Psoas muscle (tissue), 8 donors: ENCODE data around the gene PEX14. TPM values are rescaled to one million over a fixed set of nuclear protein-coding genes. Genes with fewer than 3 reads are reported as not detected.
A peak's percentile ranks its signal among the peaks of the same experiment; 100 is the strongest.

ENCODE experiments used
- ATAC-seq, 4 donors: fragments of 200-7000 bp; cut with Tn5 transposase; one replicate each; pipeline ENCODE4 v1.9.1; 2020; ENCODE audit warnings: moderate library complexity in 3 of 4, mild to moderate bottlenecking in 2 of 4
- DNase-seq, 2 donors: peaks; one replicate each; pipeline ENCODE4 v3.0.0-alpha.2; 2020
- H3K27ac ChIP-seq: fragments of 200-600 bp; one replicate; pipeline ENCODE4 v1.8.0; 2022
- H3K27me3 ChIP-seq, 3 donors: fragments of 200-600 bp in 1 of 3; one replicate each; pipeline versions ENCODE4 v1.6.1 to v1.8.0; 2013 to 2022; ENCODE audit warnings: low read length in 2 of 3, mild to moderate bottlenecking in 2 of 3, moderate library complexity in 1 of 3; ENCODE audit not compliant: insufficient read depth in 3 of 3
- H3K36me3 ChIP-seq, 2 donors: fragments of 200-600 bp in 1 of 2; one replicate each; pipeline versions ENCODE4 v1.6.1 to v1.8.0; 2013 to 2022; ENCODE audit warnings: low read depth in 1 of 2, mild to moderate bottlenecking in 1 of 2, moderate library complexity in 1 of 2; ENCODE audit not compliant: insufficient read depth in 1 of 2
- H3K4me1 ChIP-seq: fragments of 200-600 bp; one replicate; pipeline ENCODE4 v1.8.0; 2022
- H3K4me3 ChIP-seq: fragments of 200-600 bp; one replicate; pipeline ENCODE4 v1.8.0; 2022; ENCODE audit warnings: mild to moderate bottlenecking
- H3K9me3 ChIP-seq: fragments of 200-600 bp; one replicate; pipeline ENCODE4 v1.8.0; 2022
- CTCF ChIP-seq: fragments of 200-600 bp; IDR thresholded peaks from one replicate; pipeline ENCODE4 v1.8.0; 2022; ENCODE audit warnings: antibody characterized with exemption
- WGBS, 3 donors: extraction: QIAGEN DNeasy Blood & Tissue Kit; methylation state at CpG; one replicate each; pipeline versions ENCODE4 v1.1.6 to v1.1.7; 2013; 5-methylcytosine and 5-hydroxymethylcytosine counted together
- intact Hi-C, 2 donors: fragments of 100-400 bp; cut with DNase I; formaldehyde crosslinking; loops; one replicate each; pipeline versions ENCODE4 v1.11.0 to v1.14.2; 2022
- polyA plus RNA-seq, 3 donors: library from polyadenylated mRNA; stranded (reverse); fragments of 200-250 nt; gene quantifications; one replicate each; pipeline ENCODE4 v1.2.3, GENCODE V29; 2013
- total RNA-seq, 4 donors: library from RNA; stranded (reverse); fragmentation: NEBNext Ultra II Directional in 2 of 4; extraction: Animal tissue kit (Norgen Biotek cat#: 25700) in 2 of 4; gene quantifications; one replicate each; pipeline versions ENCODE4 v1.2.1 to v1.2.4, GENCODE V29; 2021 to 2023
- donor health status: healthy with polysubstance abuse.
- donor health status: DM: no; HTN: no; CAD: no; lungs with moderate emphysema.
- donor health status: Bipolar disorder and iron deficiency.
- donor health status: healthy.
- donor health status: DM: yes; HTN: yes; CAD: no.
- donor health status: DM: no; HTN: no; CAD: no.
- donor health status: DM: no; HTN: no; CAD: no.
- donor health status: DM: yes; HTN: yes; CAD: no.

PEX14 gene
- total and polyA plus RNA-seq, 7 donors = 13.7 to 23.5 (median 20.7) TPM

GRCh38 chr1:10583641-10584040 is 108.9 kb downstream of the PEX14 start:
- TF ChIP-seq CTCF = no peak
- H3K27ac ChIP-seq = no peak overlapping the region
- ATAC-seq = no peak
- no peak for DNase-seq
- no peaks in the 10 kb centered on the region for H3K36me3 ChIP-seq
- H3K27me3 ChIP-seq = no peaks in the 10 kb centered on the region
- H3K4me1 ChIP-seq = peaks cover 2% of the 10 kb centered on the region
- WGBS, 3 donors = 52 to 98% (median 86%) methylated on average over 3 of the region's 3 CpGs
- H3K4me3 ChIP-seq = no peak overlapping the region
- no peaks in the 10 kb centered on the region for H3K9me3 ChIP-seq
- intact Hi-C loops = no loop called here

GRCh38 chr1:10585242-10585641 is 110.5 kb downstream of the PEX14 start:
- no peak overlapping the region for H3K27ac ChIP-seq
- WGBS, 3 donors = 93 to 100% (median 97%) methylated on average over 1 of the region's 1 CpG

GRCh38 chr1:10586125-10586524 is 111.4 kb downstream of the PEX14 start:
- intact Hi-C loops = loop anchor here in 1 of 2 donors (5.0 kb wide), 1 partner anchor 39 kb away; no protein-coding TSS in a partner anchor
- ATAC-seq (no peak), DNase-seq (no peak)
- Histone ChIP-seq H3K27me3 (no peaks in the 10 kb centered on the region), H3K9me3 (no peaks in the 10 kb centered on the region), H3K36me3 (no peaks in the 10 kb centered on the region), H3K4me1 (peaks cover 5% of the 10 kb centered on the region), H3K27ac (no peak overlapping the region), H3K4me3 (no peak overlapping the region)
- no peak for TF ChIP-seq CTCF
- 79 to 92% (median 92%) methylated on average over 5 of the region's 5 CpGs for WGBS, 3 donors

More at GRCh38 chr1:10585242-10585641, 110.5 kb downstream of the PEX14 start:
- Histone ChIP-seq H3K36me3 (no peaks in the 10 kb centered on the region), H3K4me1 (peaks cover 5% of the 10 kb centered on the region), H3K27me3 (no peaks in the 10 kb centered on the region), H3K9me3 (no peaks in the 10 kb centered on the region), H3K4me3 (no peak overlapping the region)
- DNase-seq = no peak
- no peak for TF ChIP-seq CTCF
- ATAC-seq = no peak
- intact Hi-C loops = loop anchor here in 1 of 2 donors (5.0 kb wide), 1 partner anchor 38 kb away; no protein-coding TSS in a partner anchor

DNA sequence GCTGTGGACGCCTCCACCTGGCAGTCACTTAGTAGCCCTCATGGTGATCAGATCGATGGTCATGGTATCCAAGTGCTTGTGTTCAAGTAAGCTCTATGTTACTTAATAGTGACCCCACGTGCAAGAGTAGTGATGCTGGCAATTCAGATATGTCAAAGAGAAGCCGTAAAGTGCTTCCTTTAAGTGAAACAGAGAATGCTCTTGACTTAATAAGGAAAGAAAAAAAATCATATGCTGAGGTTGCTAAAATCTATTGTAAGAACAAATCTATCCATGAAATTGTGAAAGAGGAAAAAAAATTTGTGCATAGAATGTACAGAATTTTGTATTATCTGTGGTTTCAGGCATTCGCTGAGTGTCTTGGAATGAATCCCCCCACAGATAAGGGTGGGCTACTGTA is 113.9 kb downstream of the PEX14 start:
- Histone ChIP-seq H3K27ac (no peak overlapping the region), H3K27me3 (no peaks in the 10 kb centered on the region), H3K9me3 (no peaks in the 10 kb centered on the region), H3K4me1 (peaks cover 5% of the 10 kb centered on the region), H3K36me3 (no peaks in the 10 kb centered on the region), H3K4me3 (no peak overlapping the region)
- TF ChIP-seq CTCF = no peak
- no peak for DNase-seq
- 85 to 95% (median 89%) methylated on average over 5 of the region's 5 CpGs for WGBS, 3 donors
- intact Hi-C loops = loop anchor here in 1 of 2 donors (5.0 kb wide), 1 partner anchor 41 kb away; no protein-coding TSS in a partner anchor
- no peak for ATAC-seq

DNA sequence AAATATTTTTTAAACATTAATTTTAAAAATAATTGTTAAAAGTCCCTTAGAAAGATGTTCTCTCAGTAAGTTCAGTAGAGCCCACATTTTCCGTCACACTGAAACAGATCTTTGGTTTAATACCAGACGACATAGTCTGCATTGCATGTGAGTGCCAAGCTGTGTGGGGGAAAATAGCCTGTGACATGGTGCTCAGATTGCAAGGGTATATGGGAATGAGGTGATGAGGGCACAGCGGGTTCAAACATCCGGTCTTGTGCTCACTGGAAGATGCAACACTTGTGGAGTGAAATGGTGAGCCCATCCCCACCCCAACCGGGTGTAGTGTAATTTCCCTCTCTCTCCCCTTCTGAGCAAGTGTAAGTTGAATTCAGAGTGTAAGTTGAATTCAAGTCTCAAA is 114.3 kb downstream of the PEX14 start:
- H3K27ac ChIP-seq = no peak overlapping the region
- intact Hi-C loops = loop anchor here in 1 of 2 donors (5.0 kb wide), 1 partner anchor 42 kb away; no protein-coding TSS in a partner anchor
- H3K9me3 ChIP-seq = no peaks in the 10 kb centered on the region
- ATAC-seq (peak; percentile 91 to 97 (median 94)), DNase-seq (no peak)
- no peaks in the 10 kb centered on the region for H3K36me3 ChIP-seq
- H3K27me3 ChIP-seq = no peaks in the 10 kb centered on the region
- no peak for TF ChIP-seq CTCF
- peaks cover 5% of the 10 kb centered on the region for H3K4me1 ChIP-seq
- no peak overlapping the region for H3K4me3 ChIP-seq
- 31 to 64% (median 54%) methylated on average over 5 of the region's 5 CpGs for WGBS, 3 donors
